ENCODE data around the gene ZNF793.

Gene ZNF793

GRCh38 chr19:37565370-37565669 lies 58.6 kb downstream of the ZNF793 start:
- DNase-seq (ENCODE audit: low read depth, low spot score), result no peak

DNA sequence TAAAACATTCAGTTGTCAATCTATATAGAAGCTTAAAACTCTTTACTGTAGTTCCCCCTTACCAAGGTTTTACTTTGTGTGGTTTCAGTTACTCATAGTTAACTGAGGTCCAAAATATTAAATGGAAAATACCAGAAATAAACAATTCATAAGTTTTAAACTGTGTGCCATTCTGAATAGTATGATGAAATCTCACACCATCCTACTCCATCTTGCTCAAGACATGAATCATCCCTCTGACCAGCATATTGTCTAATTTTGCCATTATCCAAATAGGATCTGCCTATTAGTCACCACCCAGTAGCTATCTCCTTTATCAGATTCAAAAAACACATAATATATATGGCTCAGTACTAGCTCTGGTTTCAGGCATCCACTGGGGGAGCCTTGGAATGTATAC lies 65.5 kb downstream of the ZNF793 start:
- DNase-seq (ENCODE audit: low read depth, low spot score), result no peak

- no peak for DNase-seq (ENCODE audit: low read depth, low spot score)
Observed at GRCh38 chr19:37583340-37583739, 76.6 kb downstream of the ZNF793 start.
